Panc1 (cell line): ENCODE results near the gene RBM23. TPM values are rescaled to one million over a fixed set of nuclear protein-coding genes. Genes with fewer than 3 reads are reported as not detected.

Source experiments
- ATAC-seq: fragments of 200-7000 bp; cut with Tn5 transposase; 2 replicates; pipeline ENCODE4 v1.9.1; 2020; ENCODE audit warnings: mild to moderate bottlenecking, moderate library complexity
- BruUV-seq: library from RNA; stranded (reverse); fragments of 400-500 nt; replicated peaks from 2 replicates; lab custom pipeline; 2021; lab: Mats Ljungman, UMichigan
- CTCF ChIA-PET: fragments of 300-600 bp; sonication (Branson Sonifier 250); formaldehyde crosslinking; loops from one replicate; lab custom pipeline; 2022; ENCODE audit warnings: antibody characterized with exemption; lab: Charles Lee
- POLR2A ChIA-PET: fragments of 300-600 bp; sonication (Branson Sonifier 250); formaldehyde crosslinking; loops from one replicate; lab custom pipeline; 2022; ENCODE audit warnings: antibody characterized with exemption; lab: Charles Lee
- DNase-seq: peaks from one replicate; pipeline ENCODE4 v3.0.0-alpha.2; 2010; ENCODE audit warnings: low read depth, low spot score
- H3K27ac ChIP-seq: 2 replicates; pipeline ENCODE4 v1.5.1; 2011; ENCODE audit warnings: mild to moderate bottlenecking, low read length, inconsistent platforms
- H3K27me3 ChIP-seq: fragments of 200-500 bp; sonication (Bioruptor generic); 2 replicates; pipeline ENCODE4 v1.6.0; 2014; ENCODE audit warnings: low read length, inconsistent platforms; ENCODE audit not compliant: control insufficient read depth, insufficient read depth
- H3K36me3 ChIP-seq: fragments of 200-500 bp; sonication (Bioruptor generic); 2 replicates; pipeline ENCODE4 v1.5.1; 2014; ENCODE audit warnings: inconsistent platforms, mild to moderate bottlenecking, low read length, moderate library complexity; ENCODE audit not compliant: control insufficient read depth, insufficient read depth
- H3K4me1 ChIP-seq: 2 replicates; pipeline ENCODE4 v1.5.1; 2011; ENCODE audit warnings: inconsistent platforms, mild to moderate bottlenecking, low read length, moderate library complexity; ENCODE audit not compliant: control insufficient read depth, insufficient read depth
- H3K4me3 ChIP-seq, 2 experiments: 2 replicates each; pipeline ENCODE4 v1.5.1; 2011 to 2012; ENCODE audit warnings: low read depth in 2 of 2, low read length in 2 of 2, mild to moderate bottlenecking in 2 of 2, inconsistent platforms in 1 of 2, moderate library complexity in 1 of 2
- H3K9me3 ChIP-seq: fragments of 200-500 bp; sonication (Bioruptor generic); 2 replicates; pipeline ENCODE4 v1.5.1; 2014; ENCODE audit warnings: low read depth, mild to moderate bottlenecking, inconsistent platforms, low read length, moderate library complexity; ENCODE audit not compliant: control insufficient read depth, insufficient read depth
- POLR2AphosphoS5 ChIP-seq: IDR thresholded peaks from 2 replicates; pipeline ENCODE4 v1.6.1; 2012; ENCODE audit warnings: mild to moderate bottlenecking, low read depth, low read length, moderate library complexity
- TCF7L2 ChIP-seq: IDR thresholded peaks from 2 replicates; pipeline ENCODE4 v1.6.1; 2011; ENCODE audit warnings: mild to moderate bottlenecking, low read depth, low read length, inconsistent platforms
- in situ Hi-C: cut with HindIII; loops from 2 replicates; pipeline ENCODE4 v1.10.0; 2016; ENCODE audit warnings: low sequenced_read_pairs, low pct_unique_long_range_greater_than_20kb
- intact Hi-C: fragments of 100-400 bp; cut with micrococcal nuclease; formaldehyde crosslinking; loops from one replicate; pipeline ENCODE4 v1.10.0; 2022; ENCODE audit not compliant: unreplicated experiment
- total RNA-seq: library from RNA; stranded (reverse); gene quantifications from one replicate; pipeline ENCODE4 v1.2.1, GENCODE V29; 2021; ENCODE audit not compliant: unreplicated experiment
- TF ChIP-seq, protein P1 (sequence below): fragments of 450-650 bp; IDR thresholded peaks from 2 replicates; pipeline ENCODE4 v1.5.1; 2017; ENCODE audit warnings: mild to moderate bottlenecking
- TF ChIP-seq, protein P2 (sequence below), 2 experiments: IDR thresholded peaks; 2 replicates each; pipeline ENCODE4 v1.6.1; 2011 to 2012; ENCODE audit warnings: low read depth in 2 of 2, control low read depth in 1 of 2, low read length in 1 of 2, mild to moderate bottlenecking in 1 of 2, moderate library complexity in 1 of 2; ENCODE audit not compliant: insufficient read depth in 1 of 2

RBM23 gene
- total RNA-seq, 1 experiment from 2014 or later, result 47.2 TPM

GRCh38 chr14:22920697-22921096 lies 1.7 kb upstream of the RBM23 start:
- CTCF ChIA-PET, result no interaction called here

GRCh38 chr14:22919601-22919921 lies 612 bp upstream of the RBM23 start:
- ChIA-PET CTCF (interaction anchor here (0.9 kb wide), 1 partner anchor 60 kb away, joined by 3 read pairs; no protein-coding TSS in a partner anchor), POLR2A (interaction anchor here (0.6 kb wide), 1 partner anchor 76 kb away, joined by 9 read pairs; no protein-coding TSS in a partner anchor)
- H3K27ac ChIP-seq, result peak overlapping the region; percentile 89
- ATAC-seq, result peak; percentile 40
- no peak for DNase-seq
- no peaks in the 10 kb centered on the region for H3K9me3 ChIP-seq
- intact Hi-C loops, result no loop called here
- in situ Hi-C loops, result no loop called here
- BruUV-seq, result TSS peak; percentile 90
- peak overlapping the region; percentile 58 to 97 for H3K4me3 ChIP-seq
- H3K36me3 ChIP-seq, result peaks cover 10% of the 10 kb centered on the region
- no peak for TF ChIP-seq TCF7L2
- TF ChIP-seq, protein P1, sequence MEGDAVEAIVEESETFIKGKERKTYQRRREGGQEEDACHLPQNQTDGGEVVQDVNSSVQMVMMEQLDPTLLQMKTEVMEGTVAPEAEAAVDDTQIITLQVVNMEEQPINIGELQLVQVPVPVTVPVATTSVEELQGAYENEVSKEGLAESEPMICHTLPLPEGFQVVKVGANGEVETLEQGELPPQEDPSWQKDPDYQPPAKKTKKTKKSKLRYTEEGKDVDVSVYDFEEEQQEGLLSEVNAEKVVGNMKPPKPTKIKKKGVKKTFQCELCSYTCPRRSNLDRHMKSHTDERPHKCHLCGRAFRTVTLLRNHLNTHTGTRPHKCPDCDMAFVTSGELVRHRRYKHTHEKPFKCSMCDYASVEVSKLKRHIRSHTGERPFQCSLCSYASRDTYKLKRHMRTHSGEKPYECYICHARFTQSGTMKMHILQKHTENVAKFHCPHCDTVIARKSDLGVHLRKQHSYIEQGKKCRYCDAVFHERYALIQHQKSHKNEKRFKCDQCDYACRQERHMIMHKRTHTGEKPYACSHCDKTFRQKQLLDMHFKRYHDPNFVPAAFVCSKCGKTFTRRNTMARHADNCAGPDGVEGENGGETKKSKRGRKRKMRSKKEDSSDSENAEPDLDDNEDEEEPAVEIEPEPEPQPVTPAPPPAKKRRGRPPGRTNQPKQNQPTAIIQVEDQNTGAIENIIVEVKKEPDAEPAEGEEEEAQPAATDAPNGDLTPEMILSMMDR, result no peak
- TF ChIP-seq, protein P2, sequence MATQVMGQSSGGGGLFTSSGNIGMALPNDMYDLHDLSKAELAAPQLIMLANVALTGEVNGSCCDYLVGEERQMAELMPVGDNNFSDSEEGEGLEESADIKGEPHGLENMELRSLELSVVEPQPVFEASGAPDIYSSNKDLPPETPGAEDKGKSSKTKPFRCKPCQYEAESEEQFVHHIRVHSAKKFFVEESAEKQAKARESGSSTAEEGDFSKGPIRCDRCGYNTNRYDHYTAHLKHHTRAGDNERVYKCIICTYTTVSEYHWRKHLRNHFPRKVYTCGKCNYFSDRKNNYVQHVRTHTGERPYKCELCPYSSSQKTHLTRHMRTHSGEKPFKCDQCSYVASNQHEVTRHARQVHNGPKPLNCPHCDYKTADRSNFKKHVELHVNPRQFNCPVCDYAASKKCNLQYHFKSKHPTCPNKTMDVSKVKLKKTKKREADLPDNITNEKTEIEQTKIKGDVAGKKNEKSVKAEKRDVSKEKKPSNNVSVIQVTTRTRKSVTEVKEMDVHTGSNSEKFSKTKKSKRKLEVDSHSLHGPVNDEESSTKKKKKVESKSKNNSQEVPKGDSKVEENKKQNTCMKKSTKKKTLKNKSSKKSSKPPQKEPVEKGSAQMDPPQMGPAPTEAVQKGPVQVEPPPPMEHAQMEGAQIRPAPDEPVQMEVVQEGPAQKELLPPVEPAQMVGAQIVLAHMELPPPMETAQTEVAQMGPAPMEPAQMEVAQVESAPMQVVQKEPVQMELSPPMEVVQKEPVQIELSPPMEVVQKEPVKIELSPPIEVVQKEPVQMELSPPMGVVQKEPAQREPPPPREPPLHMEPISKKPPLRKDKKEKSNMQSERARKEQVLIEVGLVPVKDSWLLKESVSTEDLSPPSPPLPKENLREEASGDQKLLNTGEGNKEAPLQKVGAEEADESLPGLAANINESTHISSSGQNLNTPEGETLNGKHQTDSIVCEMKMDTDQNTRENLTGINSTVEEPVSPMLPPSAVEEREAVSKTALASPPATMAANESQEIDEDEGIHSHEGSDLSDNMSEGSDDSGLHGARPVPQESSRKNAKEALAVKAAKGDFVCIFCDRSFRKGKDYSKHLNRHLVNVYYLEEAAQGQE (IDR thresholded peaks at IDR 0.05; ENCODE audit: insufficient read depth in 1 of 2, low read depth in 2 of 2, low read length in 1 of 2), result no peak
- 0 out of 2 replicates have a peak, but pooled peaks have one; percentile 5 for TF ChIP-seq POLR2AphosphoS5
- no peaks in the 10 kb centered on the region for H3K27me3 ChIP-seq
- H3K4me1 ChIP-seq, result peaks cover 12% of the 10 kb centered on the region

More at GRCh38 chr14:22920697-22921096, 1.7 kb upstream of the RBM23 start:
- TF ChIP-seq, protein P2 (IDR thresholded peaks at IDR 0.05; ENCODE audit: insufficient read depth in 1 of 2, low read depth in 2 of 2, low read length in 1 of 2), result no peak
- TF ChIP-seq, protein P1, result no peak
- Histone ChIP-seq H3K4me3 (no peak overlapping the region), H3K36me3 (peaks cover 12% of the 10 kb centered on the region), H3K4me1 (peaks cover 12% of the 10 kb centered on the region), H3K27ac (no peak overlapping the region), H3K9me3 (no peaks in the 10 kb centered on the region), H3K27me3 (no peaks in the 10 kb centered on the region)
- POLR2A ChIA-PET, result interaction anchor here (0.6 kb wide), 1 partner anchor 29 kb away, joined by 4 read pairs; no protein-coding TSS in a partner anchor
- no TSS peak for BruUV-seq
- intact Hi-C loops, result no loop called here
- no peak for ATAC-seq
- no peak for DNase-seq
- in situ Hi-C loops, result no loop called here
